ENCODE data around the gene MMP24. TPM values are rescaled to one million over a fixed set of nuclear protein-coding genes. Genes with fewer than 3 reads are reported as not detected.
A peak's percentile ranks its signal among the peaks of the same experiment; 100 is the strongest.
"Not testable (repeated sequence)": the region's sequence is repeated elsewhere in the genome, so short reads cannot be mapped to it uniquely, and the experiment has no call there.

The MMP24 gene
- total RNA-seq, 2 experiments from 2014 or later: not detected

DNA sequence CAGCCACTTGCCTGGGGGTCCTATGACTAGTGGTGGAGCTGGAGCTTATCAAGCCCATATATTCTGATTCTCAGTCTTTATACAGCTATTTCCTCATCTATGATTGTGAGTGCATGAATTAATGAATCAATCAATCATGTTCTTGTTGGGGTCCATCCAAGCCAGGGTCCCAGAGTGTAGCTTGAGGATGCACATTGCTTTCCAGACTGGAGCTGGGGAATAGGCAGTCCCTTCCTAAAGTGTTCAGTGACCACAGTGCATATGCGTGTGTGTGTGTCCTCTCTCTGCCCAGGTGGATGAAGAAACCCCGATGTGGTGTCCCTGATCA is 25.1 kb downstream of the MMP24 start:
- intact Hi-C loops (cut with micrococcal nuclease): no loop called here
- H3K27ac Mint-ChIP-seq: peak overlapping the region; percentile 76
- ChIA-PET CTCF (no interaction called here), POLR2A (no interaction called here)
- no peaks in the 10 kb centered on the region for H3K9me3 Mint-ChIP-seq
- H3K36me3 Mint-ChIP-seq: peaks cover under 1% of the 10 kb centered on the region
- H3K27me3 Mint-ChIP-seq: no peaks in the 10 kb centered on the region
- H3K4me3 Mint-ChIP-seq: no peak overlapping the region
- no peak for DNase-seq
- peaks cover 13% of the 10 kb centered on the region for H3K4me1 Mint-ChIP-seq (ENCODE audit: low read depth)

- POLR2A ChIA-PET: no interaction called here
- peak; percentile 40 for DNase-seq
- no peaks in the 10 kb centered on the region for H3K9me3 Mint-ChIP-seq
- no peak overlapping the region for H3K4me3 Mint-ChIP-seq
- H3K27me3 Mint-ChIP-seq: no peaks in the 10 kb centered on the region
- H3K27ac Mint-ChIP-seq: peak overlapping the region; percentile 76
- no peaks in the 10 kb centered on the region for H3K36me3 Mint-ChIP-seq
- intact Hi-C loops (cut with micrococcal nuclease): no loop called here
- CTCF ChIA-PET: interaction anchor here (0.7 kb wide), 1 partner anchor 653 kb away, joined by 3 read pairs; no protein-coding TSS in a partner anchor
- H3K4me1 Mint-ChIP-seq (ENCODE audit: low read depth): peaks cover 13% of the 10 kb centered on the region
These were observed 25.6 kb downstream of the MMP24 start for GRCh38 chr20:35252037-35252461.

GRCh38 chr20:35252598-35252997 is 26.1 kb downstream of the MMP24 start:
- Mint-ChIP-seq H3K27ac (peak overlapping the region; percentile 76), H3K4me1 (ENCODE audit: low read depth) (peaks cover 13% of the 10 kb centered on the region)
- CTCF ChIA-PET: interaction anchor here (0.7 kb wide), 1 partner anchor 654 kb away, joined by 3 read pairs; no protein-coding TSS in a partner anchor
- intact Hi-C loops (cut with micrococcal nuclease); H3K4me3 Mint-ChIP-seq; H3K36me3 Mint-ChIP-seq; POLR2A ChIA-PET; H3K9me3 Mint-ChIP-seq; DNase-seq; H3K27me3 Mint-ChIP-seq: not testable (repeated sequence)

- CTCF ChIA-PET: interaction anchor here (1.1 kb wide), 1 partner anchor 16 kb away, joined by 3 read pairs; no protein-coding TSS in a partner anchor
- Mint-ChIP-seq H3K36me3 (no peaks in the 10 kb centered on the region), H3K27ac (no peak overlapping the region), H3K4me3 (no peak overlapping the region), H3K9me3 (no peaks in the 10 kb centered on the region), H3K27me3 (no peaks in the 10 kb centered on the region), H3K4me1 (ENCODE audit: low read depth) (peaks cover 13% of the 10 kb centered on the region)
- no peak for DNase-seq
- intact Hi-C loops (cut with micrococcal nuclease): no loop called here
- POLR2A ChIA-PET: no interaction called here
These were observed 26.5 kb downstream of the MMP24 start for GRCh38 chr20:35253010-35253409.

GRCh38 chr20:35254448-35254999 is 28.0 kb downstream of the MMP24 start:
- no peak for DNase-seq
- H3K4me1 Mint-ChIP-seq (ENCODE audit: low read depth): peaks cover 13% of the 10 kb centered on the region
- POLR2A ChIA-PET: interaction anchor here (1.2 kb wide), 1 partner anchor 23 kb away, joined by 3 read pairs; the partner anchor contains the start of gene MMP24OS
- H3K27me3 Mint-ChIP-seq: no peaks in the 10 kb centered on the region
- H3K9me3 Mint-ChIP-seq: no peaks in the 10 kb centered on the region
- CTCF ChIA-PET: no interaction called here
- H3K4me3 Mint-ChIP-seq: no peak overlapping the region
- no peaks in the 10 kb centered on the region for H3K36me3 Mint-ChIP-seq
- no peak overlapping the region for H3K27ac Mint-ChIP-seq
- intact Hi-C loops (cut with micrococcal nuclease): no loop called here

DNA sequence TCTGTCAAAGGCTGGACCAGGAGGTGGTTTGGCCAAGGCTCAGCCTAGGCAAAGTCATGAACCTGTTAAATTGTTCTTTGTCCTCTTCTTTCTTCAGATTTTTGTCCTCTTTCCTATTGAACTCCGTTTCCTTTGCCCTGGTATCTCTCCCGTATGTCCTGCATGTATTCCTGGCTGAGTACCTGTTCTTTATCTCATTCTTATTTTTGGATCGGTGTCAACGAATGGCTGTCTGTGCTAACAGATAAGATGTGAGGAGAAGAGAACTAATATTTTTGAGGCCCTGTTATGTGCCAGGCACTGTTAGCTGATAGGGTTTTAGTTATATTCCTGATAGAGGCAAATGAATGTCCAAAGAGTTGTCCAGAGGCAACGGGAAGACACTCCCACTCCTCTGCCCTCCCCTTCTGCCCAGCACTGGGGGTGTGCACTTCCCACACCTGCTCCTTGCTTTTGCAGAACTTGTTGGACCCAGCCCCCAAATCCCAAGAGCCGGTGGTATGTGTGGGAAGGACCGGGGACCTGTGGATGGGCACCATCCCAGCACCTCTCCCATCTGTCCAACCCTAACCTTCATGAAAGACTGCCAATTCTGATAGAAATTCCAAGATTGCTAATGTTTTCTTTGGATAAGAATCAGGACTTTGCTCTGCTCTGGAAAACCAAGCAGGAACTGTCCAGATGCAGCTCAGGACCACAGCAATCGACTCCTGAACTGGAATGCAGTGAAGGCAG is 30.9 kb downstream of the MMP24 start:
- ChIA-PET CTCF (interaction anchor here (1.8 kb wide), 1 partner anchor 12 kb away, joined by 4 read pairs; no protein-coding TSS in a partner anchor), POLR2A (no interaction called here)
- no peaks in the 10 kb centered on the region for H3K36me3 Mint-ChIP-seq
- no peaks in the 10 kb centered on the region for H3K27me3 Mint-ChIP-seq
- intact Hi-C loops (cut with micrococcal nuclease): no loop called here
- no peaks in the 10 kb centered on the region for H3K9me3 Mint-ChIP-seq
- peaks cover 6% of the 10 kb centered on the region for H3K4me1 Mint-ChIP-seq (ENCODE audit: low read depth)
- DNase-seq: no peak
- H3K4me3 Mint-ChIP-seq: no peak overlapping the region
- H3K27ac Mint-ChIP-seq: no peak overlapping the region

GRCh38 chr20:35260426-35260825 is 33.9 kb downstream of the MMP24 start:
- intact Hi-C loops (cut with micrococcal nuclease): loop anchor here (10.0 kb wide), 1 partner anchor 426 kb away; no protein-coding TSS in a partner anchor
- H3K4me3 Mint-ChIP-seq: no peak overlapping the region
- H3K27ac Mint-ChIP-seq: no peak overlapping the region
- no peaks in the 10 kb centered on the region for H3K4me1 Mint-ChIP-seq (ENCODE audit: low read depth)
- no peak for DNase-seq
- H3K9me3 Mint-ChIP-seq: no peaks in the 10 kb centered on the region
- ChIA-PET POLR2A (no interaction called here), CTCF (interaction anchor here (1.0 to 1.6 kb wide), 2 partner anchors 9 to 116 kb away, joined by 4 to 7 read pairs; no protein-coding TSS in a partner anchor)
- H3K36me3 Mint-ChIP-seq: no peaks in the 10 kb centered on the region
- no peaks in the 10 kb centered on the region for H3K27me3 Mint-ChIP-seq

GRCh38 chr20:35262321-35262720 is 35.8 kb downstream of the MMP24 start:
- H3K36me3 Mint-ChIP-seq; POLR2A ChIA-PET; H3K27ac Mint-ChIP-seq; H3K4me1 Mint-ChIP-seq (ENCODE audit: low read depth); CTCF ChIA-PET; H3K9me3 Mint-ChIP-seq; H3K27me3 Mint-ChIP-seq; H3K4me3 Mint-ChIP-seq; DNase-seq: not testable (repeated sequence)
- intact Hi-C loops (cut with micrococcal nuclease): loop anchor here (10.0 kb wide), 1 partner anchor 428 kb away; no protein-coding TSS in a partner anchor

DNA sequence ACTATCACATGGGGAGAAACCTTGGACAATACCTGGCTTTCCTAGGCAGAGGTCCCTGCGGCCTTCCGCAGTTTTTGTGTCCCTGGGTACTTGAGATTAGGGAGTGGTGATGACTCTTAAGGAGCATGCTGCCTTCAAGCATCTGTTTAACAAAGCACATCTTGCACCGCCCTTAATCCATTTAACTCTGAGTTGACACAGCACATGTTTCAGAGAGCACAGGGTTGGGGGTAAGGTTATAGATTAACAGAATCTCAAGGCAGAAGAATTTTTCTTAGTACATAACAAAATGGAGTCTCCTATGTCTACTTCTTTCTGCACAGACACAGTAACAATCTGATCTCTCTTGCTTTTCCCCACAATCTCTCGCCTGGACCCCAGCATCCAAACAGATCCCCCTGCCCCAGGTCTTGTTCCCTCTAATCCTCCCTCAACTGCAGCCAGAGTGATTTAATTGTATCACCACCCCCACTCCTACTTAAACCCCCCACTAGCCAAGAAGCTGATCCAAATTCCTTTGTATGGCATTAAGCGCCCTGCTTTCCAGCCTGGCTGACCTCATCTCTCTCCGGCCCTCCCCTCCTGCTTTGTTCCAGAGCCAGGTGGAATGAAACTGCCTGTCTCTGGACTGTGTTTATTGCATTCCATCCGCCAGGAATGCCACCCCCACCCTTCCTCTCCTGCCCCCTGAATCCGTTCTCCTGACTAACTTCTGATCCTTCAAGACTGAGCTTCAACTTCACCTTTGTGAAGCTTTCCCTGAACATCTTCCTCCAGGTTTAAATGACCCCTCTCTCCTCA is 36.4 kb downstream of the MMP24 start:
- H3K9me3 Mint-ChIP-seq; CTCF ChIA-PET; H3K27me3 Mint-ChIP-seq; DNase-seq; H3K36me3 Mint-ChIP-seq; POLR2A ChIA-PET; H3K27ac Mint-ChIP-seq; H3K4me3 Mint-ChIP-seq; H3K4me1 Mint-ChIP-seq (ENCODE audit: low read depth): not testable (repeated sequence)
- intact Hi-C loops (cut with micrococcal nuclease): loop anchor here (10.0 kb wide), 1 partner anchor 428 kb away; no protein-coding TSS in a partner anchor

GRCh38 chr20:35263532-35264341 is 37.2 kb downstream of the MMP24 start:
- Mint-ChIP-seq H3K9me3 (no peaks in the 10 kb centered on the region), H3K36me3 (peaks cover 4% of the 10 kb centered on the region), H3K4me3 (no peak overlapping the region), H3K27ac (no peak overlapping the region), H3K27me3 (no peaks in the 10 kb centered on the region), H3K4me1 (ENCODE audit: low read depth) (no peaks in the 10 kb centered on the region)
- CTCF ChIA-PET: no interaction called here
- intact Hi-C loops (cut with micrococcal nuclease): loop anchor here (10.0 kb wide), 1 partner anchor 429 kb away; no protein-coding TSS in a partner anchor
- POLR2A ChIA-PET: interaction anchor here (1.3 kb wide), 1 partner anchor 14 kb away, joined by 3 read pairs; the partner anchor contains the start of gene MMP24OS
- DNase-seq: no peak

GRCh38 chr20:35264755-35265154 is 38.3 kb downstream of the MMP24 start:
- no peaks in the 10 kb centered on the region for H3K27me3 Mint-ChIP-seq
- no peak overlapping the region for H3K27ac Mint-ChIP-seq
- no peak overlapping the region for H3K4me3 Mint-ChIP-seq
- CTCF ChIA-PET: no interaction called here
- POLR2A ChIA-PET: interaction anchor here (1.3 kb wide), 1 partner anchor 13 kb away, joined by 3 read pairs; the partner anchor contains the start of gene MMP24OS
- no peaks in the 10 kb centered on the region for H3K4me1 Mint-ChIP-seq (ENCODE audit: low read depth)
- intact Hi-C loops (cut with micrococcal nuclease): loop anchor here (10.0 kb wide), 1 partner anchor 430 kb away; no protein-coding TSS in a partner anchor
- H3K36me3 Mint-ChIP-seq: peaks cover 5% of the 10 kb centered on the region
- DNase-seq: no peak
- no peaks in the 10 kb centered on the region for H3K9me3 Mint-ChIP-seq

All from activated CD4-positive, alpha-beta memory T cell treated with anti-CD3 and anti-CD28 coated beads for 36 hours (primary cell).